Neutrophil (primary cell): ENCODE measurements around the gene POM121L12.

ENCODE experiments used
- H3K27ac ChIP-seq: fragments of 200-600 bp; sonication (generic); 2 replicates; pipeline ENCODE4 v1.5.1; 2016; ENCODE audit warnings: mild to moderate bottlenecking, moderate library complexity
- H3K27me3 ChIP-seq: fragments of 200-600 bp; sonication (generic); 2 replicates; pipeline ENCODE4 v1.6.0; 2016; ENCODE audit warnings: mild to moderate bottlenecking
- H3K36me3 ChIP-seq: fragments of 200-600 bp; sonication (generic); 2 replicates; pipeline ENCODE4 v1.5.1; 2017
- H3K4me1 ChIP-seq, 2 experiments: fragments of 200-600 bp in 1 of 2; sonication (generic) in 1 of 2; 1 replicate in 1 of 2; 2 replicates in 1 of 2; pipeline versions ENCODE4 v1.5.1 to v1.6.1; 2013 to 2016; ENCODE audit warnings: low read depth in 1 of 2, low read length in 1 of 2, mild to moderate bottlenecking in 1 of 2, moderate library complexity in 1 of 2; ENCODE audit not compliant: control insufficient read depth in 1 of 2, insufficient read depth in 1 of 2
- H3K4me3 ChIP-seq, 2 experiments: fragments of 200-600 bp in 1 of 2; sonication (generic) in 1 of 2; 1 replicate in 1 of 2; 2 replicates in 1 of 2; pipeline ENCODE4 v1.5.1; 2013 to 2016; ENCODE audit warnings: low read depth in 1 of 2, low read length in 1 of 2, mild to moderate bottlenecking in 1 of 2, moderate library complexity in 1 of 2
- H3K9me3 ChIP-seq: fragments of 200-600 bp; sonication (generic); 2 replicates; pipeline ENCODE4 v1.5.1; 2016
- CTCF ChIP-seq: fragments of 200-600 bp; sonication (generic); IDR thresholded peaks from 2 replicates; pipeline ENCODE4 v1.5.1; 2016; ENCODE audit warnings: antibody characterized with exemption

Gene POM121L12

GRCh38 chr7:53048638-53049037 is 13.2 kb downstream of the POM121L12 start:
- H3K4me3 ChIP-seq: no peak overlapping the region
- no peak for TF ChIP-seq CTCF

GRCh38 chr7:53050433-53050832 is 15.0 kb downstream of the POM121L12 start:
- TF ChIP-seq CTCF: no peak
- Histone ChIP-seq H3K27me3 (no peaks in the 10 kb centered on the region), H3K27ac (no peak overlapping the region), H3K9me3 (no peaks in the 10 kb centered on the region), H3K36me3 (no peaks in the 10 kb centered on the region), H3K4me3 (no peak overlapping the region), H3K4me1 (no peaks in the 10 kb centered on the region)

More at GRCh38 chr7:53048638-53049037, 13.2 kb downstream of the POM121L12 start:
- H3K4me1 ChIP-seq: no peaks in the 10 kb centered on the region
- H3K27me3 ChIP-seq: no peaks in the 10 kb centered on the region
- no peaks in the 10 kb centered on the region for H3K9me3 ChIP-seq
- no peak overlapping the region for H3K27ac ChIP-seq
- H3K36me3 ChIP-seq: no peaks in the 10 kb centered on the region

- H3K4me1 ChIP-seq: no peaks in the 10 kb centered on the region
- TF ChIP-seq CTCF: no peak
- H3K27me3 ChIP-seq: no peaks in the 10 kb centered on the region
- no peak overlapping the region for H3K4me3 ChIP-seq
- H3K9me3 ChIP-seq: no peaks in the 10 kb centered on the region
- H3K27ac ChIP-seq: no peak overlapping the region
- no peaks in the 10 kb centered on the region for H3K36me3 ChIP-seq
Measured at GRCh38 chr7:53059591-53059990, 24.2 kb downstream of the POM121L12 start.

GRCh38 chr7:53060066-53060465 is 24.6 kb downstream of the POM121L12 start:
- no peak for TF ChIP-seq CTCF
- Histone ChIP-seq H3K4me1 (no peaks in the 10 kb centered on the region), H3K36me3 (no peaks in the 10 kb centered on the region), H3K27ac (no peak overlapping the region), H3K9me3 (no peaks in the 10 kb centered on the region), H3K4me3 (no peak overlapping the region), H3K27me3 (no peaks in the 10 kb centered on the region)

GRCh38 chr7:53062796-53063195 is 27.4 kb downstream of the POM121L12 start:
- Histone ChIP-seq H3K4me1 (no peaks in the 10 kb centered on the region), H3K27me3 (no peaks in the 10 kb centered on the region), H3K27ac (no peak overlapping the region), H3K9me3 (no peaks in the 10 kb centered on the region), H3K4me3 (no peak overlapping the region), H3K36me3 (no peaks in the 10 kb centered on the region)
- no peak for TF ChIP-seq CTCF

GRCh38 chr7:53068673-53069072 is 33.2 kb downstream of the POM121L12 start:
- Histone ChIP-seq H3K4me1 (no peaks in the 10 kb centered on the region), H3K27me3 (no peaks in the 10 kb centered on the region), H3K27ac (no peak overlapping the region), H3K4me3 (no peak overlapping the region), H3K9me3 (no peaks in the 10 kb centered on the region), H3K36me3 (no peaks in the 10 kb centered on the region)
- no peak for TF ChIP-seq CTCF
